ENCODE data around the gene TTC21B.
A peak's percentile ranks its signal among the peaks of the same experiment; 100 is the strongest.

The TTC21B gene

DNA sequence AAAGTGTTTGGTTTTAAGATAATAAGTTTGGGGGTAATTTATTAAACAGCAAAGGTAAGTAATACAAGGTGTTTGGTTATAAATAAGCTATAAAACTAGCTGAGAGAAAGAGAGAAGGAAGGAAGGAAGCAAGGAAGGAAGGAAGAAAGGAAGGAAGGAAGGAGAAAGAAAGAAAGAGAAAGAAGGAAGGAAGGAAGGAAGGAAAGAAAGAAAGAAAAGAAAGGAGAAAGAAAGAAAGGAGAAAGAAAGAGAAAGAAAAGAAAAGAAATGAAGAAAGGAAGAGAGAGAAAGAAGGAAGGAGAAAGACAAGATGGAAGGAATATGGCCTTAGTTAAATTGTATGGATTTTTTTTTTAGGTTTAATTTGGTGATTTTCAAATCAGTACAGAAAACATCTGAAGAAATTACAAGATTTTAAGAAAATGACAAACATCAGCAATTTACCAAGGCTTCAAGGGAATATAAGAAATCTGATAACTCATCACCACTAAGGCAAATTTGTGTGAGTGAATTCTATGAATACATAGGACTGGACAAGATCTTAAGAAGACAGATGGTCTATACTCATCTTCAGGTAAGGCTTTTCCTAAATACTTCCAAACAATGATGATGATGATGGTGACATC is 113.1 kb downstream of the TTC21B start:
- Mint-ChIP-seq H3K4me3 (no peak overlapping the region), H3K4me1 (no peaks in the 10 kb centered on the region), H3K27ac (no peak overlapping the region), H3K9me3 (no peaks in the 10 kb centered on the region), H3K27me3 (no peaks in the 10 kb centered on the region)
- no peak for DNase-seq
- ATAC-seq, result no peak

DNA sequence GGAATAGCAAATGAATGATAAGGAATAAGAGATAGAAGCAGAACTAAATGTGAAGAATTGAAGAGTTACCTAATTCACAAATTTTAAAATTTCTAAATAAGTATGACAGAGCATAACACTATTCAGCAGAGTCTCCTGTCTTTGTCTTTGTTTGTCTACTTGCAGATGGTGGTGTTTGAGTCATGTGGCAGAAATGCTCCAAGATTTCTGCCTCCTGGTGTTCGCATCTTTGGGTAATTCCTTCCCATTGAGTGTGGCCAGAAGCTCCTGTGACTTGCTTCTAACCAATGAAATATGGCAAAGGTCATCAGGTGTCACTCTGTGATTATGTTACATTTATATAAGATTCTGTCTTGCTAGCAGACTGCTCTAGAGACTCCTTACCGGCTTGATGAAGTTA is 114.0 kb downstream of the TTC21B start:
- no peak for DNase-seq
- H3K27ac Mint-ChIP-seq, result peak overlapping the region in 1 of 2 donors; percentile 30
- ATAC-seq, result no peak
- H3K27me3 Mint-ChIP-seq, result no peaks in the 10 kb centered on the region
- H3K4me3 Mint-ChIP-seq, result no peak overlapping the region
- H3K9me3 Mint-ChIP-seq, result no peaks in the 10 kb centered on the region
- H3K4me1 Mint-ChIP-seq, result no peaks in the 10 kb centered on the region

GRCh38 chr2:165837122-165837521 is 116.5 kb downstream of the TTC21B start:
- no peak for ATAC-seq
- no peaks in the 10 kb centered on the region for H3K9me3 Mint-ChIP-seq
- no peak for DNase-seq
- no peaks in the 10 kb centered on the region for H3K27me3 Mint-ChIP-seq
- no peak overlapping the region for H3K4me3 Mint-ChIP-seq
- H3K4me1 Mint-ChIP-seq, result no peaks in the 10 kb centered on the region
- no peak overlapping the region for H3K27ac Mint-ChIP-seq

DNA sequence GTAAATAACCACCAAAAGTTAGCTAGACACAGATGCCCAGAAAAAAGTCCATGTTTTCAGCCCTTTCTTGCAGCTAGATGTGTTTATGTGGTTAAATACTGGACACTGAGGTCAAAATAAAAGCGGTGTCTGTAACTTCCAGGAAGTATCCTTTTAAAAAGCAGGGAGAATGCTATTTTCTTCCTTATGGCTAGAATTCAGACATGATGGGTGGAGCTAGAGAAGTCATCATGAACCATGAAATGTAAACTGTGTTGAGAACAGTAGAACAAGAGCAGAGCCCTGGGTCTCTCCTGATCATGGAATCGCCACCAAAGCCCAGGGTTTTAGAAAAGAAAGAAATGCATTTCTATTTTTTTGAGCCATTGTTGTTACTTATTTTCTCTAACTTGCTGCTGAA is 118.2 kb downstream of the TTC21B start:
- ATAC-seq (no peak), DNase-seq (no peak)
- no peak overlapping the region for H3K4me3 Mint-ChIP-seq
- no peak overlapping the region for H3K27ac Mint-ChIP-seq
- H3K9me3 Mint-ChIP-seq, result no peaks in the 10 kb centered on the region
- no peaks in the 10 kb centered on the region for H3K4me1 Mint-ChIP-seq
- no peaks in the 10 kb centered on the region for H3K27me3 Mint-ChIP-seq

- DNase-seq (no peak), ATAC-seq (no peak)
- H3K27ac Mint-ChIP-seq, result no peak overlapping the region
- no peak overlapping the region for H3K4me3 Mint-ChIP-seq
- H3K9me3 Mint-ChIP-seq, result no peaks in the 10 kb centered on the region
- H3K27me3 Mint-ChIP-seq, result no peaks in the 10 kb centered on the region
- H3K4me1 Mint-ChIP-seq, result no peaks in the 10 kb centered on the region
Observed at GRCh38 chr2:165833156-165833555, 120.4 kb downstream of the TTC21B start.

- Mint-ChIP-seq H3K27ac (no peak overlapping the region), H3K4me3 (no peak overlapping the region)
- no peak for ATAC-seq
Observed at GRCh38 chr2:165827921-165828276, 125.7 kb downstream of the TTC21B start.

GRCh38 chr2:165827016-165827920 is 126.3 kb downstream of the TTC21B start:
- ATAC-seq, result no peak
- H3K4me3 Mint-ChIP-seq, result no peak overlapping the region
- no peak for DNase-seq
- H3K4me1 Mint-ChIP-seq, result no peaks in the 10 kb centered on the region
- no peak overlapping the region for H3K27ac Mint-ChIP-seq
- no peaks in the 10 kb centered on the region for H3K9me3 Mint-ChIP-seq
- H3K27me3 Mint-ChIP-seq, result peaks cover 18% of the 10 kb centered on the region

More at GRCh38 chr2:165827921-165828276, 125.7 kb downstream of the TTC21B start:
- Mint-ChIP-seq H3K27me3 (peaks cover 18% of the 10 kb centered on the region), H3K4me1 (no peaks in the 10 kb centered on the region), H3K9me3 (no peaks in the 10 kb centered on the region)
- DNase-seq, result no peak

GRCh38 chr2:165825041-165825440 is 128.5 kb downstream of the TTC21B start:
- no peaks in the 10 kb centered on the region for H3K9me3 Mint-ChIP-seq
- H3K4me3 Mint-ChIP-seq, result no peak overlapping the region
- ATAC-seq (no peak), DNase-seq (no peak)
- no peak overlapping the region for H3K27ac Mint-ChIP-seq
- no peaks in the 10 kb centered on the region for H3K4me1 Mint-ChIP-seq
- H3K27me3 Mint-ChIP-seq, result peaks cover 18% of the 10 kb centered on the region
